ENCODE measurements around the gene NLN. TPM values are rescaled to one million over a fixed set of nuclear protein-coding genes. Genes with fewer than 3 reads are reported as not detected.

NLN gene
- total and polyA plus RNA-seq, 12 donors: 0.77 to 14.1 (median 6.9) TPM

DNA sequence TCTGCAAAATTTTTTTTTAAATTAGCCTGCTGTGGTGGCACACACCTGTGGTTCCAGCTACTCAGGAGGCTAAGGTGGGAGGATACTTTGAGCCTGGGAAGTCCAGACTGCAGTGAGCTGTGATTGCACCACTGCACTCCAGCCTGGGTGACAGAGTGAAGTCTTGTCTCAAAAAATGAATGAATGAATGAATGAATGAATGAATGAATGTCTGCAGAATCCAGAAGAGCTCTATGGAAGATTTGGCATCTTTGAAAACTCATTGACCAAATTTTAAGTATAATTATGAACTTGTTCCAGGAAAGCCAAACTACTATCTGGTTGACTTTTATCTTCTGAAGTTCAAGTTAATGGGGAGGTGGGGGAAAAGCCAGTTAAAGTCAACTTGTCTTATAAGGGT is 110.1 kb downstream of the NLN start:
- Histone ChIP-seq H3K27me3 (no peaks in the 10 kb centered on the region), H3K36me3 (replicated peaks in 1 of 2) (no peaks in the 10 kb centered on the region), H3K9me3 (replicated peaks in 1 of 3) (no peaks in the 10 kb centered on the region), H3K27ac (no peak overlapping the region), H3K4me3 (no peak overlapping the region), H3K4me1 (replicated peaks in 1 of 2) (no peaks in the 10 kb centered on the region)
- TF ChIP-seq POLR2A (IDR thresholded peaks at IDR 0.05): no peak
- TF ChIP-seq, protein P1, sequence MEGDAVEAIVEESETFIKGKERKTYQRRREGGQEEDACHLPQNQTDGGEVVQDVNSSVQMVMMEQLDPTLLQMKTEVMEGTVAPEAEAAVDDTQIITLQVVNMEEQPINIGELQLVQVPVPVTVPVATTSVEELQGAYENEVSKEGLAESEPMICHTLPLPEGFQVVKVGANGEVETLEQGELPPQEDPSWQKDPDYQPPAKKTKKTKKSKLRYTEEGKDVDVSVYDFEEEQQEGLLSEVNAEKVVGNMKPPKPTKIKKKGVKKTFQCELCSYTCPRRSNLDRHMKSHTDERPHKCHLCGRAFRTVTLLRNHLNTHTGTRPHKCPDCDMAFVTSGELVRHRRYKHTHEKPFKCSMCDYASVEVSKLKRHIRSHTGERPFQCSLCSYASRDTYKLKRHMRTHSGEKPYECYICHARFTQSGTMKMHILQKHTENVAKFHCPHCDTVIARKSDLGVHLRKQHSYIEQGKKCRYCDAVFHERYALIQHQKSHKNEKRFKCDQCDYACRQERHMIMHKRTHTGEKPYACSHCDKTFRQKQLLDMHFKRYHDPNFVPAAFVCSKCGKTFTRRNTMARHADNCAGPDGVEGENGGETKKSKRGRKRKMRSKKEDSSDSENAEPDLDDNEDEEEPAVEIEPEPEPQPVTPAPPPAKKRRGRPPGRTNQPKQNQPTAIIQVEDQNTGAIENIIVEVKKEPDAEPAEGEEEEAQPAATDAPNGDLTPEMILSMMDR (IDR thresholded peaks at IDR 0.05): no peak
- no peak for DNase-seq
- intact Hi-C loops (cut with DNase I): no loop called here

DNA sequence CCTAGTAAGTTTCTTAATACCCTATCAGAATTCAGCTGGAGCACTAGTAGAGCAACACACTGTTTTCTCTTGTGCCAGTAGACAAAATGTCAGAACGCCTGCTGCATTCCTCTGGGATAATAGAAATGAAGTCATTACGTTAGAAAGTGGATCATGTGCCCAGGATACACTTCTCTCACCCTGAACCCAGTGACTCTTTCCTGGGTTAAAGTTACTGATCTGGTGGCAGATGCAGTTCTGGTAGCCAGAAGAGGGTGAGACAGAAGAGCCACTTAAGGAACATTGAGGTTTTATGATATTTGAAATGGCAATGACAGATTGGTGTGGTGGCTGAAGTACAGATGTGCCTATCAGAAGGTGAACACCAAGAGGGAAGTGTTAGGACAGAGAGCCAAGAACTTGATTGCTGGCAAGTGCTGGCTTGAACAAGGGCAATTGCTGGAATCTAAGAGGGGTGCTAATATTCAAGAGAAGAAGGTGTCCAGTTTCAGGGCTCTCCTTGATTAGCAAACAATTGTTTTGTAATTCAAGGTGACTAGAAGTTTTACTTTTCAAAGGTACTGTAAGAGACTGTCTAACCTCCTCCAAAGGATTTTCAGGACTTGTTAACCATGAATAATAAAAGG is 110.7 kb downstream of the NLN start:
- 78 to 84% (median 80%) methylated on average over 2 of the region's 2 CpGs for WGBS, 4 donors
- intact Hi-C loops (cut with DNase I): no loop called here
- Histone ChIP-seq H3K4me1 (replicated peaks in 1 of 2) (no peaks in the 10 kb centered on the region), H3K27ac (no peak overlapping the region), H3K4me3 (no peak overlapping the region), H3K27me3 (no peaks in the 10 kb centered on the region), H3K36me3 (replicated peaks in 1 of 2) (no peaks in the 10 kb centered on the region), H3K9me3 (replicated peaks in 1 of 3) (no peaks in the 10 kb centered on the region)
- DNase-seq: no peak
- no peak for TF ChIP-seq POLR2A (IDR thresholded peaks at IDR 0.05)
- TF ChIP-seq, protein P1 (IDR thresholded peaks at IDR 0.05): no peak

DNA sequence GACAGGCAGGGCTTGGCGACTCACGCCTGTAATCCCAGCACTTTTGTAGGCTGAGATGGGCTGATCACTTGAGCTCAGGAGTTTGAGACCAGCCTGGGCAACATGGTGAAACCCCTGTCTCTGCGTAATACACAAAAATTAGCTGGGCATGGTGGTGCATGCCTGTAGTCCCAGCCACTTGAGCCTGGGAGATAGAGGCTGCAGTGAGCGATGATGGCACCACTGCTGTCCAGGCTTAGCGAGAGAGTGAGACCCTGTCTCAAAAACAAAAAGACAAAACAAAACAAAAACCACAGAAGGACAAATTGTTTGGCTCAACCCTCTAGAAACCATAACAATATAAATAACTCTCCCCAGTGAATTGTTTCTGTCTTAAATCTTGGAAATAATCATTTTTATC is 111.8 kb downstream of the NLN start:
- H3K27me3 ChIP-seq: no peaks in the 10 kb centered on the region
- no peak overlapping the region for H3K4me3 ChIP-seq
- H3K9me3 ChIP-seq (replicated peaks in 1 of 3): no peaks in the 10 kb centered on the region
- no peak for DNase-seq
- no peak for TF ChIP-seq POLR2A (IDR thresholded peaks at IDR 0.05)
- TF ChIP-seq, protein P1 (IDR thresholded peaks at IDR 0.05): no peak
- no peaks in the 10 kb centered on the region for H3K36me3 ChIP-seq (replicated peaks in 1 of 2)
- intact Hi-C loops (cut with DNase I): no loop called here
- no peaks in the 10 kb centered on the region for H3K4me1 ChIP-seq (replicated peaks in 1 of 2)
- WGBS, 4 donors: 69 to 87% (median 78%) methylated on average over 5 of the region's 5 CpGs
- no peak overlapping the region for H3K27ac ChIP-seq

DNA sequence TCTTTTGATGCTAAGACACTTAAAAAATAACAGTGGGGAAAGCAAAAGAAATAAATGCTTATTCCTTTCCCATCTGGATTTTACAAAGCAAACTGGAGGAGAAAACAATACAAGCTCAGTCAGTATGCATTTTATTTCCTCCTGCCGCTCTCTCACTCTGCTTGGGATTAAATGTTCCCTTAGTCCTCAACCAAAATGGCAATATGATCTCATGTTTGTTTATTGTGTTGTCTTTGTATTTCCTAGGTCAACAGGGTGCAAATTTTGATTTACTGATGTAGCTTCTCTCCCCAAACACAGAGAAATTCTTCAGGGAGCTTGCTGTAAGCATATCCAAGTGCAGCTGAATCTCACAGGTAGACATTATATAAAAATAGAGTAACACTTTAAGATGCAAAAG is 112.3 kb downstream of the NLN start:
- Histone ChIP-seq H3K27me3 (no peaks in the 10 kb centered on the region), H3K4me1 (replicated peaks in 1 of 2) (no peaks in the 10 kb centered on the region), H3K9me3 (replicated peaks in 1 of 3) (no peaks in the 10 kb centered on the region), H3K4me3 (no peak overlapping the region), H3K27ac (no peak overlapping the region), H3K36me3 (replicated peaks in 1 of 2) (no peaks in the 10 kb centered on the region)
- no peak for DNase-seq
- 78 to 91% (median 86%) methylated on average over 1 of the region's 1 CpG for WGBS, 4 donors
- intact Hi-C loops (cut with DNase I): no loop called here
- TF ChIP-seq POLR2A (IDR thresholded peaks at IDR 0.05): no peak
- TF ChIP-seq, protein P1 (IDR thresholded peaks at IDR 0.05): no peak

Measured in adrenal gland (tissue), 12 donors.